Tibial nerve (tissue), 4 donors: ENCODE results near the gene URB1.
"Not testable (repeated sequence)": the region's sequence is repeated elsewhere in the genome, so short reads cannot be mapped to it uniquely, and the experiment has no call there.

Source experiments
- EP300 ChIP-seq, 2 donors: sonication (generic); formaldehyde crosslinking; IDR thresholded peaks; one replicate each; pipeline ENCODE4 v1.6.1; 2017; ENCODE audit warnings: antibody characterized with exemption in 2 of 2, mild to moderate bottlenecking in 1 of 2
- TF ChIP-seq, protein P1 (sequence below), 5 experiments: fragments of 200-600 bp in 3 of 5; fragments of 450-650 bp in 2 of 5; sonication (generic) in 3 of 5; IDR thresholded peaks; one replicate each; pipeline ENCODE4 v1.5.1; 2016 to 2019; ENCODE audit warnings: antibody characterized with exemption in 5 of 5, mild to moderate bottlenecking in 3 of 5, moderate library complexity in 2 of 5

DNA sequence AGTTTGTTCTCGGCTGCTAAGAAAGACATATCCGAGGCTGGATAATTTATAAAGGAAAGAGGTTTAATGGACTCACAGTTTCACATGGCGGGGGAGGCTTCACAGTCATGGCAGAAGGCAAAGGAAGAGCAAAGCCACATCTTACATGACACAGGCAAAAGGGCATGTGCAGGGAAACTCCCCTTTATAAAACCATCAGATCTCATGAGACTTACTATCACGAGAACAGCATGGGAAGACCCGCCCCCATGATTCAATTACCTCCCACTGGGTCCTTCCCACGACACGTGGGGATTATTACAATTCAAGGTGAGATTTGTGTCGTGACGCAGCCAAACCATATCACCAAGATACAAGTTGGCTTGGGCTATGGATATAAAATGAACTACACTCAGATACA, 81.8 kb downstream of the URB1 start:
- TF ChIP-seq, protein P1, sequence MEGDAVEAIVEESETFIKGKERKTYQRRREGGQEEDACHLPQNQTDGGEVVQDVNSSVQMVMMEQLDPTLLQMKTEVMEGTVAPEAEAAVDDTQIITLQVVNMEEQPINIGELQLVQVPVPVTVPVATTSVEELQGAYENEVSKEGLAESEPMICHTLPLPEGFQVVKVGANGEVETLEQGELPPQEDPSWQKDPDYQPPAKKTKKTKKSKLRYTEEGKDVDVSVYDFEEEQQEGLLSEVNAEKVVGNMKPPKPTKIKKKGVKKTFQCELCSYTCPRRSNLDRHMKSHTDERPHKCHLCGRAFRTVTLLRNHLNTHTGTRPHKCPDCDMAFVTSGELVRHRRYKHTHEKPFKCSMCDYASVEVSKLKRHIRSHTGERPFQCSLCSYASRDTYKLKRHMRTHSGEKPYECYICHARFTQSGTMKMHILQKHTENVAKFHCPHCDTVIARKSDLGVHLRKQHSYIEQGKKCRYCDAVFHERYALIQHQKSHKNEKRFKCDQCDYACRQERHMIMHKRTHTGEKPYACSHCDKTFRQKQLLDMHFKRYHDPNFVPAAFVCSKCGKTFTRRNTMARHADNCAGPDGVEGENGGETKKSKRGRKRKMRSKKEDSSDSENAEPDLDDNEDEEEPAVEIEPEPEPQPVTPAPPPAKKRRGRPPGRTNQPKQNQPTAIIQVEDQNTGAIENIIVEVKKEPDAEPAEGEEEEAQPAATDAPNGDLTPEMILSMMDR (IDR thresholded peaks at IDR 0.05), result not testable (repeated sequence)
- not testable (repeated sequence) for TF ChIP-seq EP300 (IDR thresholded peaks at IDR 0.05)
